ENCODE data around the gene RPL38.

Gene RPL38

DNA sequence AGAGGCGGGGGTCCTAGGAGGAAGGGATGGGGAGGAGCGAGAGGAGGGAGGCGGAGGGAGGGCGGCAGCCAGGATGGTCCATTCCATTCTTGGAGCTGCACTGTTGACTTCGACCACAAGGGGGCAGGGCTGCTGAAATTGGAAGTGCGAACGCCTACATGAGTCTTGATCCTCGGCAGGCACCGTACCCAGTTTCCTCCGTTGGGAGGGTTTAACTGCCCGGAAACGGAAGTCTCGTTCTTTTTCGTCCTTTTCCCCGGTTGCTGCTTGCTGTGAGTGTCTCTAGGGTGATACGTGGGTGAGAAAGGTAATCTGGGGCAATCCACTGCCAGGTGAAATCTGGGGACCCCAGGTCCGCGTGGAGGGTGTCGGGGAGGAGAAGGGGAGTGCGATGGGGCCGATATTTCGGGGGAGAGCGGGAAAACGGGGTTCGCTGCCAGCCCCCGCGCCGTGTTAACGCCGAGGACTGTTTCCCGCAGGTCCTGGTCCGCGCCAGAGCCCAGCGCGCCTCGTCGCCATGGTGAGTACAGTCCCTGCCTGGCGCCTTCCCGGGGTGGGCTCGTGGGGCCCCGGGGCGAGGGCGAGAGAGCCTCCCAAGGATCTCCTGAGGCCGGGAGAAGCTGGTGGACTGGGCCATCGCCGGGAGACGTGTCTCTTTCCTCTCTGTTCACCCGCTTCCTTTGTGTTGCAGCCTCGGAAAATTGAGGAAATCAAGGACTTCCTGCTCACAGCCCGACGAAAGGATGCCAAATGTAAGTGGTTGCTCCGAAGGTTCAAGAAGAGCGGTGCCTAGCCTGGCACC, at the start of gene RPL38:
TSS of gene RPL38 (plus strand) at position 240 of the 802 bp plus-strand sequence. CDS start at position 518, 278 bp downstream.
- TF ChIP-seq, protein P1, sequence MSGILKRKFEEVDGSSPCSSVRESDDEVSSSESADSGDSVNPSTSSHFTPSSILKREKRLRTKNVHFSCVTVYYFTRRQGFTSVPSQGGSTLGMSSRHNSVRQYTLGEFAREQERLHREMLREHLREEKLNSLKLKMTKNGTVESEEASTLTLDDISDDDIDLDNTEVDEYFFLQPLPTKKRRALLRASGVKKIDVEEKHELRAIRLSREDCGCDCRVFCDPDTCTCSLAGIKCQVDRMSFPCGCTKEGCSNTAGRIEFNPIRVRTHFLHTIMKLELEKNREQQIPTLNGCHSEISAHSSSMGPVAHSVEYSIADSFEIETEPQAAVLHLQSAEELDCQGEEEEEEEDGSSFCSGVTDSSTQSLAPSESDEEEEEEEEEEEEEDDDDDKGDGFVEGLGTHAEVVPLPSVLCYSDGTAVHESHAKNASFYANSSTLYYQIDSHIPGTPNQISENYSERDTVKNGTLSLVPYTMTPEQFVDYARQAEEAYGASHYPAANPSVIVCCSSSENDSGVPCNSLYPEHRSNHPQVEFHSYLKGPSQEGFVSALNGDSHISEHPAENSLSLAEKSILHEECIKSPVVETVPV (CRISPR knock-in tag; IDR thresholded peaks at IDR 0.05) = peak; percentile 82; the same call in 1 of the 2 replicates
- TF ChIP-seq, protein P2, sequence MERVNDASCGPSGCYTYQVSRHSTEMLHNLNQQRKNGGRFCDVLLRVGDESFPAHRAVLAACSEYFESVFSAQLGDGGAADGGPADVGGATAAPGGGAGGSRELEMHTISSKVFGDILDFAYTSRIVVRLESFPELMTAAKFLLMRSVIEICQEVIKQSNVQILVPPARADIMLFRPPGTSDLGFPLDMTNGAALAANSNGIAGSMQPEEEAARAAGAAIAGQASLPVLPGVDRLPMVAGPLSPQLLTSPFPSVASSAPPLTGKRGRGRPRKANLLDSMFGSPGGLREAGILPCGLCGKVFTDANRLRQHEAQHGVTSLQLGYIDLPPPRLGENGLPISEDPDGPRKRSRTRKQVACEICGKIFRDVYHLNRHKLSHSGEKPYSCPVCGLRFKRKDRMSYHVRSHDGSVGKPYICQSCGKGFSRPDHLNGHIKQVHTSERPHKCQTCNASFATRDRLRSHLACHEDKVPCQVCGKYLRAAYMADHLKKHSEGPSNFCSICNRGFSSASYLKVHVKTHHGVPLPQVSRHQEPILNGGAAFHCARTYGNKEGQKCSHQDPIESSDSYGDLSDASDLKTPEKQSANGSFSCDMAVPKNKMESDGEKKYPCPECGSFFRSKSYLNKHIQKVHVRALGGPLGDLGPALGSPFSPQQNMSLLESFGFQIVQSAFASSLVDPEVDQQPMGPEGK (CRISPR knock-in tag; IDR thresholded peaks at IDR 0.05; ENCODE audit: borderline replicate concordance) = peak; percentile 79
- TF ChIP-seq RARB (CRISPR knock-in tag; IDR thresholded peaks at IDR 0.05) (peak; percentile 93), ZNF70 (CRISPR knock-in tag; IDR thresholded peaks at IDR 0.05) (peak; percentile 55; the same call in 1 of the 2 replicates), TCF4 (CRISPR knock-in tag; IDR thresholded peaks at IDR 0.05; ENCODE audit: borderline replicate concordance) (peak; percentile 50; the same call in 1 of the 2 replicates), CREB5 (CRISPR knock-in tag; IDR thresholded peaks at IDR 0.05; ENCODE audit: low read depth) (peak; percentile 16; the same call in 1 of the 2 replicates), ISL1 (CRISPR knock-in tag; IDR thresholded peaks at IDR 0.05) (no peak), ARNTL (CRISPR knock-in tag; IDR thresholded peaks at IDR 0.05; ENCODE audit: borderline replicate concordance, low read depth) (no peak), ZNF565 (CRISPR knock-in tag; conservative IDR thresholded peaks at IDR 0.05; ENCODE audit: low read depth) (no peak), GLIS3 (CRISPR knock-in tag; IDR thresholded peaks at IDR 0.05) (peak; percentile 90; the same call in 1 of the 2 replicates), CSDC2 (CRISPR knock-in tag; IDR thresholded peaks at IDR 0.05) (no peak), ZNF8 (CRISPR knock-in tag; IDR thresholded peaks at IDR 0.05) (no peak), ESRRG (CRISPR knock-in tag; IDR thresholded peaks at IDR 0.05) (peak; percentile 81; the same call in 1 of the 2 replicates), ZC3H10 (CRISPR knock-in tag; IDR thresholded peaks at IDR 0.05) (no peak), OSR1 (CRISPR knock-in tag; IDR thresholded peaks at IDR 0.05) (no peak), ZFP3 (CRISPR knock-in tag; IDR thresholded peaks at IDR 0.05) (peak; percentile 73; the same call in 1 of the 2 replicates), SNAI2 (CRISPR knock-in tag; IDR thresholded peaks at IDR 0.05) (no peak), PPARA (CRISPR knock-in tag; IDR thresholded peaks at IDR 0.05; ENCODE audit: borderline replicate concordance) (no peak), BACH2 (CRISPR knock-in tag; IDR thresholded peaks at IDR 0.05; ENCODE audit: borderline replicate concordance) (no peak), TOX (CRISPR knock-in tag; IDR thresholded peaks at IDR 0.05; ENCODE audit: borderline replicate concordance) (peak; percentile 43; the same call in 1 of the 2 replicates), ZFP30 (CRISPR knock-in tag; IDR thresholded peaks at IDR 0.05) (no peak)
- TF ChIP-seq, protein P3, sequence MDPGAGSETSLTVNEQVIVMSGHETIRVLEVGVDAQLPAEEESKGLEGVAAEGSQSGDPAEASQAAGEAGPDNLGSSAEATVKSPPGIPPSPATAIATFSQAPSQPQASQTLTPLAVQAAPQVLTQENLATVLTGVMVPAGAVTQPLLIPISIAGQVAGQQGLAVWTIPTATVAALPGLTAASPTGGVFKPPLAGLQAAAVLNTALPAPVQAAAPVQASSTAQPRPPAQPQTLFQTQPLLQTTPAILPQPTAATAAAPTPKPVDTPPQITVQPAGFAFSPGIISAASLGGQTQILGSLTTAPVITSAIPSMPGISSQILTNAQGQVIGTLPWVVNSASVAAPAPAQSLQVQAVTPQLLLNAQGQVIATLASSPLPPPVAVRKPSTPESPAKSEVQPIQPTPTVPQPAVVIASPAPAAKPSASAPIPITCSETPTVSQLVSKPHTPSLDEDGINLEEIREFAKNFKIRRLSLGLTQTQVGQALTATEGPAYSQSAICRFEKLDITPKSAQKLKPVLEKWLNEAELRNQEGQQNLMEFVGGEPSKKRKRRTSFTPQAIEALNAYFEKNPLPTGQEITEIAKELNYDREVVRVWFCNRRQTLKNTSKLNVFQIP (CRISPR knock-in tag; IDR thresholded peaks at IDR 0.05; ENCODE audit: borderline replicate concordance, low read depth) = peak; percentile 93
- TF ChIP-seq, protein P4, sequence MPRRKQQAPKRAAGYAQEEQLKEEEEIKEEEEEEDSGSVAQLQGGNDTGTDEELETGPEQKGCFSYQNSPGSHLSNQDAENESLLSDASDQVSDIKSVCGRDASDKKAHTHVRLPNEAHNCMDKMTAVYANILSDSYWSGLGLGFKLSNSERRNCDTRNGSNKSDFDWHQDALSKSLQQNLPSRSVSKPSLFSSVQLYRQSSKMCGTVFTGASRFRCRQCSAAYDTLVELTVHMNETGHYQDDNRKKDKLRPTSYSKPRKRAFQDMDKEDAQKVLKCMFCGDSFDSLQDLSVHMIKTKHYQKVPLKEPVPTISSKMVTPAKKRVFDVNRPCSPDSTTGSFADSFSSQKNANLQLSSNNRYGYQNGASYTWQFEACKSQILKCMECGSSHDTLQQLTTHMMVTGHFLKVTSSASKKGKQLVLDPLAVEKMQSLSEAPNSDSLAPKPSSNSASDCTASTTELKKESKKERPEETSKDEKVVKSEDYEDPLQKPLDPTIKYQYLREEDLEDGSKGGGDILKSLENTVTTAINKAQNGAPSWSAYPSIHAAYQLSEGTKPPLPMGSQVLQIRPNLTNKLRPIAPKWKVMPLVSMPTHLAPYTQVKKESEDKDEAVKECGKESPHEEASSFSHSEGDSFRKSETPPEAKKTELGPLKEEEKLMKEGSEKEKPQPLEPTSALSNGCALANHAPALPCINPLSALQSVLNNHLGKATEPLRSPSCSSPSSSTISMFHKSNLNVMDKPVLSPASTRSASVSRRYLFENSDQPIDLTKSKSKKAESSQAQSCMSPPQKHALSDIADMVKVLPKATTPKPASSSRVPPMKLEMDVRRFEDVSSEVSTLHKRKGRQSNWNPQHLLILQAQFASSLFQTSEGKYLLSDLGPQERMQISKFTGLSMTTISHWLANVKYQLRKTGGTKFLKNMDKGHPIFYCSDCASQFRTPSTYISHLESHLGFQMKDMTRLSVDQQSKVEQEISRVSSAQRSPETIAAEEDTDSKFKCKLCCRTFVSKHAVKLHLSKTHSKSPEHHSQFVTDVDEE (CRISPR knock-in tag; IDR thresholded peaks at IDR 0.05) = 0 out of 2 replicates have a peak, but pooled peaks have one; percentile 36
- ATAC-seq = peak; percentile 81

All from SK-N-SH treated with all-trans-retinoic acid at 6 μM for 48 hours (cell line).